IMR-90 (cell line): Measurements from ENCODE around the gene GLIS1.

ENCODE experiments used
- MAZ ChIP-seq: IDR thresholded peaks from 2 replicates; pipeline ENCODE4 v1.6.1; 2012; ENCODE audit warnings: low read depth, mild to moderate bottlenecking, low read length, improper control_type of control experiment, moderate library complexity, borderline replicate concordance
- POLR2A ChIP-seq: IDR thresholded peaks from 2 replicates; pipeline ENCODE4 v1.6.1; 2012; ENCODE audit warnings: mild to moderate bottlenecking, low read depth, low read length
- SMC3 ChIP-seq: fragments of 150-350 bp; IDR thresholded peaks from 2 replicates; pipeline ENCODE4 v1.6.1; 2016; ENCODE audit warnings: low read depth, mild to moderate bottlenecking, antibody characterized with exemption, low read length, moderate library complexity
- TF ChIP-seq, protein P1 (sequence below): conservative IDR thresholded peaks from 2 replicates; pipeline ENCODE4 v1.5.1; 2012; ENCODE audit warnings: mild to moderate bottlenecking, low read depth, low read length, improper control_type of control experiment

DNA sequence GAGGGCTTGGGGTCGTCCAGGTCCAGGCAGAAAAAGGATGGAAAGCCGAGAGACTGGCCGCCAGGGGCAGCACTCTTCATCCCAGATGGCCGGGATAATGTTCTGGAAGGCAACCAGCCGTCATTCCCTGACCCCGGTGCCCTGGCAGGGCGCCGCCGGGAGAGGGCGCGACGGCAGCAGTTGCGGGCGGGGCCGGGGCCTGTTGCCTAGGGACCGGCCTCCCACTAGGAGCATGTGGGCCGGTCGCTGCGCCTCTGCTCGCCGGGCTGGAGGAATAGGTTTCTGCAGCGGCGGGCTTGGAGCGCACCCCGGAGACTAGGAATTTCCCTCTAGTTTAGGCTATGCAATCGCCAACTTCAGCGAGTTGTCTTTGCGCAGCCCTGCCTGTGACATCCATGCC is 268.8 kb downstream of the GLIS1 start:
- TF ChIP-seq, protein P1, sequence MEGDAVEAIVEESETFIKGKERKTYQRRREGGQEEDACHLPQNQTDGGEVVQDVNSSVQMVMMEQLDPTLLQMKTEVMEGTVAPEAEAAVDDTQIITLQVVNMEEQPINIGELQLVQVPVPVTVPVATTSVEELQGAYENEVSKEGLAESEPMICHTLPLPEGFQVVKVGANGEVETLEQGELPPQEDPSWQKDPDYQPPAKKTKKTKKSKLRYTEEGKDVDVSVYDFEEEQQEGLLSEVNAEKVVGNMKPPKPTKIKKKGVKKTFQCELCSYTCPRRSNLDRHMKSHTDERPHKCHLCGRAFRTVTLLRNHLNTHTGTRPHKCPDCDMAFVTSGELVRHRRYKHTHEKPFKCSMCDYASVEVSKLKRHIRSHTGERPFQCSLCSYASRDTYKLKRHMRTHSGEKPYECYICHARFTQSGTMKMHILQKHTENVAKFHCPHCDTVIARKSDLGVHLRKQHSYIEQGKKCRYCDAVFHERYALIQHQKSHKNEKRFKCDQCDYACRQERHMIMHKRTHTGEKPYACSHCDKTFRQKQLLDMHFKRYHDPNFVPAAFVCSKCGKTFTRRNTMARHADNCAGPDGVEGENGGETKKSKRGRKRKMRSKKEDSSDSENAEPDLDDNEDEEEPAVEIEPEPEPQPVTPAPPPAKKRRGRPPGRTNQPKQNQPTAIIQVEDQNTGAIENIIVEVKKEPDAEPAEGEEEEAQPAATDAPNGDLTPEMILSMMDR, result peak; percentile 68
- peak; percentile 35; the same call in 1 of the 2 replicates for TF ChIP-seq SMC3
- no peak for TF ChIP-seq POLR2A
- TF ChIP-seq MAZ, result peak; percentile 48; the same call in 1 of the 2 replicates
